Fibroblast of lung (primary cell): ENCODE data around the gene CSNK1D. TPM values are rescaled to one million over a fixed set of nuclear protein-coding genes. Genes with fewer than 3 reads are reported as not detected.

Source experiments
- DNase-seq, 2 donors: peaks; one replicate each; pipeline versions ENCODE4 v3.0.0 to v3.0.0-alpha.2; 2010; ENCODE audit warnings: low read depth in 2 of 2
- H2AFZ ChIP-seq: 2 replicates; pipeline ENCODE4 v1.5.1; 2012; ENCODE audit warnings: low read length, control low read depth, inconsistent platforms
- H3K27ac ChIP-seq: 2 replicates; pipeline ENCODE4 v1.5.1; 2011; ENCODE audit warnings: low read length, control low read depth; ENCODE audit not compliant: insufficient read depth
- H3K27me3 ChIP-seq: 2 replicates; pipeline ENCODE4 v1.5.1; 2011; ENCODE audit warnings: mild to moderate bottlenecking, low read length; ENCODE audit not compliant: control insufficient read depth, insufficient read depth
- H3K36me3 ChIP-seq: 2 replicates; pipeline ENCODE4 v1.5.1; 2011; ENCODE audit warnings: low read length; ENCODE audit not compliant: control insufficient read depth, insufficient read depth
- H3K4me1 ChIP-seq: 2 replicates; pipeline ENCODE4 v1.5.1; 2011; ENCODE audit warnings: low read length; ENCODE audit not compliant: control insufficient read depth, insufficient read depth; ENCODE audit errors: extremely low read depth
- H3K4me2 ChIP-seq: 2 replicates; pipeline ENCODE4 v1.5.1; 2011; ENCODE audit warnings: low read length, control low read depth; ENCODE audit not compliant: insufficient read depth; ENCODE audit errors: extremely low read depth
- H3K4me3 ChIP-seq, 4 experiments: fragments of 200-600 bp in 1 of 4; sonication (generic) in 1 of 4; replicated peaks in 1 of 4; 2 replicates each; pipeline ENCODE4 v1.5.1; 2011 to 2016; ENCODE audit warnings: low read length in 4 of 4, low read depth in 3 of 4, mild to moderate bottlenecking in 3 of 4, control low read depth in 2 of 4, inconsistent platforms in 1 of 4, mixed read lengths in 1 of 4; ENCODE audit not compliant: insufficient read depth in 1 of 4; ENCODE audit errors: control extremely low read depth in 1 of 4
- H3K79me2 ChIP-seq: 2 replicates; pipeline ENCODE4 v1.5.1; 2012; ENCODE audit warnings: mild to moderate bottlenecking, low read length, inconsistent platforms; ENCODE audit not compliant: control insufficient read depth, insufficient read depth
- H3K9ac ChIP-seq: 2 replicates; pipeline ENCODE4 v1.5.1; 2011; ENCODE audit warnings: mild to moderate bottlenecking, low read length, control low read depth; ENCODE audit not compliant: insufficient read depth
- H3K9me3 ChIP-seq: 2 replicates; pipeline ENCODE4 v1.5.1; 2012; ENCODE audit warnings: low read depth, low read length; ENCODE audit not compliant: control insufficient read depth, insufficient read depth
- H4K20me1 ChIP-seq: 2 replicates; pipeline ENCODE4 v1.5.1; 2011; ENCODE audit warnings: low read length; ENCODE audit not compliant: control insufficient read depth, insufficient read depth; ENCODE audit errors: extremely low read depth
- CTCF ChIP-seq, 2 donors: IDR thresholded peaks in 1 of 2; conservative IDR thresholded peaks in 1 of 2; 1 replicate in 1 of 2; 2 replicates in 1 of 2; pipeline ENCODE4 v1.5.1; 2011 to 2012; ENCODE audit warnings: low read length in 2 of 2, control low read depth in 1 of 2, inconsistent platforms in 1 of 2, low read depth in 1 of 2, mild to moderate bottlenecking in 1 of 2
- EZH2 ChIP-seq: IDR thresholded peaks from 2 replicates; pipeline ENCODE4 v1.5.1; 2012; ENCODE audit warnings: low read length, control low read depth, mild to moderate bottlenecking; ENCODE audit errors: missing control alignments
- polyA plus RNA-seq, 2 donors: library from polyadenylated mRNA; depleted of rRNA in 1 of 2; stranded (reverse) in 1 of 2; unstranded in 1 of 2; fragments of >200 nt; gene quantifications; 2 replicates each; pipeline ENCODE4 v1.2.1, GENCODE V29; 2011 to 2012; ENCODE audit warnings: missing spikeins in 1 of 2
- total RNA-seq: library from RNA; depleted of rRNA; stranded (reverse); fragments of >200 nt; gene quantifications from 2 replicates; pipeline ENCODE4 v1.2.1, GENCODE V29; 2014

CSNK1D gene
- total and polyA plus RNA-seq, 2 donors (not counting 1 experiment from before 2014, with no cell fraction given), result 64.9 to 112 TPM

- H2AFZ ChIP-seq, result no peak overlapping the region
- TF ChIP-seq EZH2 (no peak), CTCF (conservative IDR thresholded peaks at IDR 0.05 in 1 of 2, IDR thresholded peaks at IDR 0.05 in 1 of 2; ENCODE audit: low read depth in 1 of 2, low read length in 2 of 2) (no peak)
These were observed 9.8 kb upstream of the CSNK1D start for GRCh38 chr17:82283208-82283749.

DNA sequence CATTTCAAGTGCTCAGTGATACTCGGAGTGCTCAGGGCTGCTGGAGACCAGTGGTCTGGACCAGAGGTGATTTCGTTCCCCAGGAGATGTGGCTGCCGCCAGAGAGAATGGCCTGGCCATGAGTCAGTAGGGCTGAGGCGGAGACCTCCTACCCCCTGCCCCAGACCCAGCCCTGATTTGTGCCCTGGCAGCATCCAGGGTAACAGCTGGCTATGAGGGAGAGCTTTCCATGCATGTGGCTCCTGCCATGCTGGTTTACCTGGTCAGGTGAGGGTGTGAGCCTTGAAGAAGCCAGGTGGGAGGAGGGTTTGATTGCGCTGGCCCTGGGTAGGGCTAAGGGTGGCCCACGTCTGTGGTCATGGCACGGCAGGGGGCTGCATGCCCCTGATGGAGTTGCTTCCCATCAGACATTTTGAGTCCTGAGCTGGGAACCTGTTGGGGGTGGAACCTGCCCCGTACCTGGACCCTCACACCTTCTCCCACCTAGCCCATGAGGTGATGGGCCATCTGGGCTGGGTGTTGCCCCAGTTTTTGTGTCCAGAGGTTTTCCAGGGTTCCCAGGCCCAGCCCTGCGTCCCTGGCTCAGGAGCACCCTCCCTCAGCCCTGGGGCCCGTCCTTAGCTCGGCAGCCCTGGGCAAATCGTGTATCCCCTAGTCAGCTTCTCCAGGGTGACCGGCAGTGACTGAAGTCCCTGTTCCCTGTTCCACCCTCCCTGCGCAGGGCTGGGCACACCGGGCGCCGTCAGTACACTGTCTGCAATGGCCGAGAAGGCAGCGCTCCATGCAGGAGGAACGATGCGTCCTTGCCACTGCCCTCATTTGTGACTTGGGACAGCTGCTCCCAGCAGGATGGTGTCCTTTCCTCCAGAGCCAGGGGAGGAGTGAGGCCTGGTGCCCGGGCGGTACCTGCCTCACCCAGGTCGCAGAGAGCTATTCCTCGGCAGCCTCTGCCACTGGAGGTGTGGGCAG lies 9.0 kb upstream of the CSNK1D start:
- H3K9me3 ChIP-seq, result no peaks in the 10 kb centered on the region
- TF ChIP-seq CTCF (conservative IDR thresholded peaks at IDR 0.05 in 1 of 2, IDR thresholded peaks at IDR 0.05 in 1 of 2; ENCODE audit: low read depth in 1 of 2, low read length in 2 of 2), result no peak
- TF ChIP-seq EZH2, result no peak
- H2AFZ ChIP-seq, result no peak overlapping the region
- no peaks in the 10 kb centered on the region for H3K27me3 ChIP-seq
- no peaks in the 10 kb centered on the region for H4K20me1 ChIP-seq
- no peaks in the 10 kb centered on the region for H3K79me2 ChIP-seq
- no peaks in the 10 kb centered on the region for H3K36me3 ChIP-seq
- peak overlapping the region; percentile 17 for H3K9ac ChIP-seq
- no peak overlapping the region for H3K4me3 ChIP-seq
- no peak overlapping the region for H3K4me2 ChIP-seq
- H3K27ac ChIP-seq, result no peak overlapping the region
- peaks cover 16% of the 10 kb centered on the region for H3K4me1 ChIP-seq
- peak in 1 of 2 donors; percentile 43 for DNase-seq

More at GRCh38 chr17:82283208-82283749, 9.8 kb upstream of the CSNK1D start:
- Histone ChIP-seq H3K79me2 (no peaks in the 10 kb centered on the region), H3K4me3 (no peak overlapping the region), H3K27me3 (no peaks in the 10 kb centered on the region), H3K4me1 (peaks cover 23% of the 10 kb centered on the region), H3K9me3 (no peaks in the 10 kb centered on the region), H3K9ac (peak overlapping the region; percentile 17), H4K20me1 (no peaks in the 10 kb centered on the region), H3K4me2 (no peak overlapping the region), H3K27ac (no peak overlapping the region), H3K36me3 (no peaks in the 10 kb centered on the region)
- peak; percentile 84 to 86 for DNase-seq

DNA sequence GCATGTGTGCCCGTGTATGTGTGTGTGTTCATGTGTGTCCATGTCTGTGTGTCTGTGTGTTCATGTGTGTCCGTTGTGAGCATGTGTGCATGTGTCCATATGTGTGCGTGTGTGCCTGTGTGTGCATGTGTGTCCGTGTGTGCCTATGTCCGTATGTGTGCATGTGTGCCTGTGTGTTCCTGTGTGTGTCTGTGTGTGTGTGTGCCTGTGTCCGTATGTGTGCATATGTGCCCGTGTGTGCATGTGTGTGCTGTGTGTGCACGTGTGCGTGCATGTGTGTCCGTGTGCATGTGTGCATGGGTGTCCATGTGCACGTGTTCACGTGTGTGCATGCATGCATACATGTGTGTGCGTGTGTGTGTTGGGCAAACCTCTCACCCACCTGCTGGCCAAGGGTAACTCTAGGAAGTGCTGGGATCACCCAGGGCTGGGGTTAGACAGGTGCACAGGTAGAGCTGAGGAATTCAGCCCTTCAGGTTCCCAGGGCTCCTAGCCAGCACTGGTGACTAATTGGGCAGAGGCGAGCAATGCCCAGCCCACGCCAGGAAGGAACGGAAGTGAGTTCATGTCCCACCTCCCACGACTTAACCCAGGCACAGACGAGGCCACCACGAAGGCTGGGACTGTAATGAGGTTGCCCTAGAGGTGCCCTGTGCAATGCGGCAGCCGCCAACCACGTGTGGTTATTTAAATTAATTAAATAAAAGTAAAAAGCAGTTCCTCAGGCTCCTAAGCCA lies 8.2 kb upstream of the CSNK1D start:
- Histone ChIP-seq H3K4me1 (peaks cover 11% of the 10 kb centered on the region), H3K9me3 (no peaks in the 10 kb centered on the region), H3K4me2 (no peak overlapping the region), H2AFZ (no peak overlapping the region), H3K79me2 (no peaks in the 10 kb centered on the region), H3K36me3 (no peaks in the 10 kb centered on the region), H3K27me3 (no peaks in the 10 kb centered on the region), H3K27ac (no peak overlapping the region), H3K9ac (no peak overlapping the region), H4K20me1 (no peaks in the 10 kb centered on the region), H3K4me3 (no peak overlapping the region)
- TF ChIP-seq CTCF (conservative IDR thresholded peaks at IDR 0.05 in 1 of 2, IDR thresholded peaks at IDR 0.05 in 1 of 2; ENCODE audit: low read depth in 1 of 2, low read length in 2 of 2), result no peak
- no peak for TF ChIP-seq EZH2
- peak in 1 of 2 donors; percentile 47 for DNase-seq
